GM12878 (cell line): Measurements from ENCODE around the gene SLC35B4. TPM values are rescaled to one million over a fixed set of nuclear protein-coding genes. Genes with fewer than 3 reads are reported as not detected.

Experiments
- CBFB ChIP-seq: IDR thresholded peaks from 2 replicates; pipeline ENCODE4 v1.6.1; 2016; ENCODE audit warnings: antibody characterized with exemption, low read depth
- ELK1 ChIP-seq: IDR thresholded peaks from 2 replicates; pipeline ENCODE4 v1.6.1; 2012; ENCODE audit warnings: low read depth, low read length, improper control_type of control experiment
- ETV6 ChIP-seq, 2 experiments: fragments of 450-650 bp in 1 of 2; IDR thresholded peaks in 1 of 2; conservative IDR thresholded peaks in 1 of 2; 2 replicates each; pipeline ENCODE4 v1.6.1; 2014; ENCODE audit warnings: antibody characterized with exemption in 1 of 2, borderline replicate concordance in 1 of 2, low read depth in 1 of 2, mild to moderate bottlenecking in 1 of 2, moderate library complexity in 1 of 2
- FOS ChIP-seq: IDR thresholded peaks from 3 replicates; pipeline ENCODE4 v1.6.1; 2011; ENCODE audit warnings: borderline replicate concordance; ENCODE audit not compliant: insufficient read length; ENCODE audit errors: extremely low read depth
- GABPA ChIP-seq: IDR thresholded peaks from 2 replicates; pipeline ENCODE4 v1.6.1; 2014; ENCODE audit warnings: antibody characterized with exemption, low read depth, mild to moderate bottlenecking, inconsistent platforms
- IKZF2 ChIP-seq, 2 experiments: fragments of 450-650 bp; IDR thresholded peaks; 2 replicates each; pipeline ENCODE4 v1.6.1; 2017; ENCODE audit warnings: mild to moderate bottlenecking in 2 of 2, moderate library complexity in 2 of 2
- IRF5 ChIP-seq: fragments of 450-650 bp; IDR thresholded peaks from 2 replicates; pipeline ENCODE4 v1.6.1; 2017; ENCODE audit warnings: borderline replicate concordance
- JUND ChIP-seq: IDR thresholded peaks from 2 replicates; pipeline ENCODE4 v1.6.1; 2012; ENCODE audit warnings: low read depth, mild to moderate bottlenecking, low read length, improper control_type of control experiment, moderate library complexity
- MEF2A ChIP-seq: IDR thresholded peaks from 2 replicates; pipeline ENCODE4 v1.6.1; 2011; ENCODE audit warnings: low read depth, mild to moderate bottlenecking, low read length, moderate library complexity; ENCODE audit not compliant: insufficient read depth
- MTA2 ChIP-seq: fragments of 450-650 bp; IDR thresholded peaks from 2 replicates; pipeline ENCODE4 v1.6.1; 2016; ENCODE audit warnings: low read depth, mild to moderate bottlenecking, moderate library complexity
- MTA3 ChIP-seq: IDR thresholded peaks from 2 replicates; pipeline ENCODE4 v1.6.1; 2012; ENCODE audit warnings: low read length, inconsistent platforms, borderline replicate concordance
- NFIC ChIP-seq: IDR thresholded peaks from 2 replicates; pipeline ENCODE4 v1.6.1; 2012; ENCODE audit warnings: low read depth, mild to moderate bottlenecking, inconsistent platforms, low read length, moderate library complexity
- PRDM15 ChIP-seq: fragments of 450-650 bp; formaldehyde crosslinking; IDR thresholded peaks from 2 replicates; pipeline ENCODE4 v1.4.0; 2020; ENCODE audit warnings: mild to moderate bottlenecking, moderate library complexity
- SKIL ChIP-seq: fragments of 450-650 bp; IDR thresholded peaks from 2 replicates; pipeline ENCODE4 v1.6.1; 2017; ENCODE audit warnings: mild to moderate bottlenecking, low read depth, inconsistent platforms; ENCODE audit not compliant: poor library complexity, severe bottlenecking
- SMARCA5 ChIP-seq: fragments of 450-650 bp; IDR thresholded peaks from 2 replicates; pipeline ENCODE4 v1.6.1; 2017; ENCODE audit warnings: mild to moderate bottlenecking
- SMC3 ChIP-seq: IDR thresholded peaks from 2 replicates; pipeline ENCODE4 v1.6.1; 2011; ENCODE audit warnings: low read length, improper control_type of control experiment, borderline replicate concordance
- TARDBP ChIP-seq: IDR thresholded peaks from 2 replicates; pipeline ENCODE4 v1.6.1; 2016; ENCODE audit warnings: borderline replicate concordance
- TCF7 ChIP-seq: IDR thresholded peaks from 2 replicates; pipeline ENCODE4 v1.6.1; 2014; ENCODE audit warnings: antibody characterized with exemption, borderline replicate concordance
- USF2 ChIP-seq: IDR thresholded peaks from 2 replicates; pipeline ENCODE4 v1.6.1; 2011; ENCODE audit warnings: low read depth, low read length, improper control_type of control experiment, borderline replicate concordance
- ZNF384 ChIP-seq: IDR thresholded peaks from 2 replicates; pipeline ENCODE4 v1.6.1; 2012; ENCODE audit warnings: low read depth, mild to moderate bottlenecking, low read length, improper control_type of control experiment, borderline replicate concordance
- polyA plus RNA-seq, 11 experiments: library from polyadenylated mRNA; depleted of rRNA in 4 of 11; unstranded in 6 of 11; stranded (reverse) in 5 of 11; fragments of >200 nt; fragmentation: Nextera tagmentation in 4 of 11; fragmentation: Illumina TruSeq in 1 of 11; extraction: Ambion mirVana in 4 of 11; extraction: Trizol in 1 of 11; gene quantifications; 1 replicate in 1 of 11; 2 replicates in 10 of 11; pipeline versions ENCODE4 v1.2.1 to v1.2.3, GENCODE V29; 2011 to 2016; ENCODE audit warnings: inconsistent platforms in 2 of 11, missing spikeins in 2 of 11, low read depth in 1 of 11
- total RNA-seq, 4 experiments: library from RNA; depleted of rRNA in 3 of 4; stranded (reverse); fragments of >200 nt in 3 of 4; fragmentation: Illumina TruSeq in 1 of 4; extraction: Trizol in 1 of 4; gene quantifications; 2 replicates each; pipeline versions ENCODE4 v1.2.1 to v1.2.3, GENCODE V29; 2013 to 2021

Gene SLC35B4
- total and polyA plus RNA-seq, 10 of the 15 experiments (the other 5 are each of a cell fraction or from before 2014, with no cell fraction given): 3.6 to 23.9 (median 14.0) TPM

- TF ChIP-seq SKIL: peak; percentile 82
- TF ChIP-seq JUND: no peak
- TF ChIP-seq MTA2: peak; percentile 83
- TF ChIP-seq ZNF384: no peak
- 0 out of 2 replicates have a peak, but pooled peaks have one; percentile 14 for TF ChIP-seq ELK1
- peak; percentile 78; the same call in 1 of the 2 replicates for TF ChIP-seq SMARCA5
- TF ChIP-seq TARDBP: 0 out of 2 replicates have a peak, but pooled peaks have one; percentile 63
- TF ChIP-seq FOS: no peak
- peak in 1 of 2 experiments; percentile 86; a peak in 2 of 4 replicates for TF ChIP-seq ETV6 (conservative IDR thresholded peaks at IDR 0.05 in 1 of 2, IDR thresholded peaks at IDR 0.05 in 1 of 2; ENCODE audit: borderline replicate concordance in 1 of 2, low read depth in 1 of 2)
- peak; percentile 86 to 93 for TF ChIP-seq IKZF2 (IDR thresholded peaks at IDR 0.05)
- TF ChIP-seq MTA3: no peak
- TF ChIP-seq USF2: no peak
- peak; percentile 95 for TF ChIP-seq TCF7
- TF ChIP-seq CBFB: no peak
- peak; percentile 57; the same call in 1 of the 2 replicates for TF ChIP-seq NFIC
- TF ChIP-seq SMC3: peak; percentile 14; the same call in 1 of the 2 replicates
- no peak for TF ChIP-seq IRF5
- TF ChIP-seq MEF2A: 0 out of 2 replicates have a peak, but pooled peaks have one; percentile 55
- TF ChIP-seq PRDM15: no peak
- peak; percentile 62; the same call in 1 of the 2 replicates for TF ChIP-seq GABPA
Measured at GRCh38 chr7:134293002-134293740, 23.6 kb downstream of the SLC35B4 start (continued).
